Gastrocnemius medialis (tissue), 4 donors: ENCODE data around the gene SCNM1. TPM values are rescaled to one million over a fixed set of nuclear protein-coding genes. Genes with fewer than 3 reads are reported as not detected.
A peak's percentile ranks its signal among the peaks of the same experiment; 100 is the strongest.

Source experiments
- ATAC-seq, 2 donors: fragments of 150-250 bp; one replicate each; pipeline ENCODE4 v1.9.1; 2016
- DNase-seq, 2 donors: peaks; one replicate each; pipeline ENCODE4 v3.0.0-alpha.2; 2019
- H3K27ac ChIP-seq, 4 donors: fragments of 200-600 bp; sonication (generic); 1 replicate in 1 of 4; 2 replicates in 3 of 4; pipeline ENCODE4 v1.5.1; 2016 to 2018; ENCODE audit warnings: mild to moderate bottlenecking in 2 of 4, moderate library complexity in 1 of 4
- H3K27me3 ChIP-seq, 3 donors: fragments of 200-600 bp; sonication (generic) in 2 of 3; 1 replicate in 1 of 3; 2 replicates in 2 of 3; pipeline versions ENCODE4 v1.5.1 to v1.6.0; 2016 to 2019; ENCODE audit warnings: mild to moderate bottlenecking in 1 of 3, moderate library complexity in 1 of 3
- H3K36me3 ChIP-seq, 2 donors: fragments of 200-600 bp; sonication (generic) in 1 of 2; one replicate each; pipeline ENCODE4 v1.5.1; 2017 to 2018
- H3K4me1 ChIP-seq, 2 donors: fragments of 200-600 bp; sonication (generic) in 1 of 2; one replicate each; pipeline ENCODE4 v1.5.1; 2016 to 2017; ENCODE audit warnings: mild to moderate bottlenecking in 2 of 2
- H3K4me3 ChIP-seq, 4 donors: fragments of 200-600 bp; sonication (generic) in 3 of 4; 1 replicate in 1 of 4; 2 replicates in 3 of 4; pipeline ENCODE4 v1.5.1; 2016 to 2019; ENCODE audit warnings: mild to moderate bottlenecking in 2 of 4
- H3K9me3 ChIP-seq, 3 donors: fragments of 200-600 bp; sonication (generic) in 2 of 3; 1 replicate in 1 of 3; 2 replicates in 2 of 3; pipeline ENCODE4 v1.5.1; 2016 to 2019
- POLR2A ChIP-seq, 2 donors: fragments of 450-650 bp; IDR thresholded peaks; one replicate each; pipeline ENCODE4 v1.6.1; 2017; ENCODE audit warnings: antibody characterized with exemption in 2 of 2, mild to moderate bottlenecking in 2 of 2, moderate library complexity in 2 of 2
- in situ Hi-C, 4 donors: fragments of 200-750 bp; cut with MboI; loops; one replicate each; pipeline versions ENCODE4 v1.15.0 to v1.8.0; 2017; ENCODE audit warnings: low sequenced_read_pairs in 4 of 4
- intact Hi-C: fragments of 100-400 bp; cut with DNase I; formaldehyde crosslinking; loops from one replicate; pipeline ENCODE4 v1.15.1; 2023; ENCODE audit warnings: low total_unique reads
- total RNA-seq, 4 donors: library from RNA; depleted of rRNA; stranded (reverse); fragments of >200 nt; gene quantifications; one replicate each; pipeline versions ENCODE4 v1.1.0 to v1.2.3, GENCODE V29; 2016
- TF ChIP-seq, protein P1 (sequence below), 5 experiments: fragments of 450-650 bp in 3 of 5; fragments of 200-600 bp in 2 of 5; sonication (generic) in 2 of 5; IDR thresholded peaks in 4 of 5; conservative IDR thresholded peaks in 1 of 5; 1 replicate in 4 of 5; 2 replicates in 1 of 5; pipeline ENCODE4 v1.5.1; 2016 to 2019; ENCODE audit warnings: antibody characterized with exemption in 5 of 5, mild to moderate bottlenecking in 3 of 5, moderate library complexity in 3 of 5

SCNM1 gene
- total RNA-seq, 4 donors from 2014 or later = 17.7 to 56.1 (median 35.6) TPM

DNA sequence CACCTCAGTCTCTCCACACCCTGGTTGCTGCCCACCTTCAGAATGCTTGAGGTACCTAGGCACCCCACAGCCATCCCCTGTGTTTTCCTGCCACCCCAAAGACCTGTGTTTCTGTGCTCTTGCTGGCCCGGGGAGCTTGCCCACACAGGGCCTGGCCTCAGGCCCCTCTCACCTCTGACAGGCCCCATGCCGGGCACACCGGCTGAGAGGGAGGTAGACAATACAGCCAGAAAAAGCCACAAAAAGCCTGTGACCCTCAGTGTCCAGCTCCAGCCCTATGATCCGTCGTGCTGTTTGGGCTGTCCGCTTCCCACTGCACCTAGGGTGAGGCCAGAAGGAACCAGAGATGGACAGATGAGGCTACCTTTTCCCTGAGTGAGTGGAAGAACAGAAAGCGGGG is 31.0 kb upstream of the SCNM1 start:
- Histone ChIP-seq H3K27ac (peak overlapping the region; percentile 33 to 98 (median 60)), H3K4me1 (peaks cover 6 to 8% of the 10 kb centered on the region in 2 donors), H3K4me3 (no peak overlapping the region), H3K9me3 (no peaks in the 10 kb centered on the region), H3K27me3 (no peaks in the 10 kb centered on the region), H3K36me3 (peaks cover 0 to 79% of the 10 kb centered on the region in 2 donors)
- intact Hi-C loops (no loop called here), in situ Hi-C loops (no loop called here)
- TF ChIP-seq POLR2A (IDR thresholded peaks at IDR 0.05) = no peak
- TF ChIP-seq, protein P1, sequence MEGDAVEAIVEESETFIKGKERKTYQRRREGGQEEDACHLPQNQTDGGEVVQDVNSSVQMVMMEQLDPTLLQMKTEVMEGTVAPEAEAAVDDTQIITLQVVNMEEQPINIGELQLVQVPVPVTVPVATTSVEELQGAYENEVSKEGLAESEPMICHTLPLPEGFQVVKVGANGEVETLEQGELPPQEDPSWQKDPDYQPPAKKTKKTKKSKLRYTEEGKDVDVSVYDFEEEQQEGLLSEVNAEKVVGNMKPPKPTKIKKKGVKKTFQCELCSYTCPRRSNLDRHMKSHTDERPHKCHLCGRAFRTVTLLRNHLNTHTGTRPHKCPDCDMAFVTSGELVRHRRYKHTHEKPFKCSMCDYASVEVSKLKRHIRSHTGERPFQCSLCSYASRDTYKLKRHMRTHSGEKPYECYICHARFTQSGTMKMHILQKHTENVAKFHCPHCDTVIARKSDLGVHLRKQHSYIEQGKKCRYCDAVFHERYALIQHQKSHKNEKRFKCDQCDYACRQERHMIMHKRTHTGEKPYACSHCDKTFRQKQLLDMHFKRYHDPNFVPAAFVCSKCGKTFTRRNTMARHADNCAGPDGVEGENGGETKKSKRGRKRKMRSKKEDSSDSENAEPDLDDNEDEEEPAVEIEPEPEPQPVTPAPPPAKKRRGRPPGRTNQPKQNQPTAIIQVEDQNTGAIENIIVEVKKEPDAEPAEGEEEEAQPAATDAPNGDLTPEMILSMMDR (IDR thresholded peaks at IDR 0.05 in 4 of 5, conservative IDR thresholded peaks at IDR 0.05 in 1 of 5) = no peak
- no peak for DNase-seq
- ATAC-seq = no peak

DNA sequence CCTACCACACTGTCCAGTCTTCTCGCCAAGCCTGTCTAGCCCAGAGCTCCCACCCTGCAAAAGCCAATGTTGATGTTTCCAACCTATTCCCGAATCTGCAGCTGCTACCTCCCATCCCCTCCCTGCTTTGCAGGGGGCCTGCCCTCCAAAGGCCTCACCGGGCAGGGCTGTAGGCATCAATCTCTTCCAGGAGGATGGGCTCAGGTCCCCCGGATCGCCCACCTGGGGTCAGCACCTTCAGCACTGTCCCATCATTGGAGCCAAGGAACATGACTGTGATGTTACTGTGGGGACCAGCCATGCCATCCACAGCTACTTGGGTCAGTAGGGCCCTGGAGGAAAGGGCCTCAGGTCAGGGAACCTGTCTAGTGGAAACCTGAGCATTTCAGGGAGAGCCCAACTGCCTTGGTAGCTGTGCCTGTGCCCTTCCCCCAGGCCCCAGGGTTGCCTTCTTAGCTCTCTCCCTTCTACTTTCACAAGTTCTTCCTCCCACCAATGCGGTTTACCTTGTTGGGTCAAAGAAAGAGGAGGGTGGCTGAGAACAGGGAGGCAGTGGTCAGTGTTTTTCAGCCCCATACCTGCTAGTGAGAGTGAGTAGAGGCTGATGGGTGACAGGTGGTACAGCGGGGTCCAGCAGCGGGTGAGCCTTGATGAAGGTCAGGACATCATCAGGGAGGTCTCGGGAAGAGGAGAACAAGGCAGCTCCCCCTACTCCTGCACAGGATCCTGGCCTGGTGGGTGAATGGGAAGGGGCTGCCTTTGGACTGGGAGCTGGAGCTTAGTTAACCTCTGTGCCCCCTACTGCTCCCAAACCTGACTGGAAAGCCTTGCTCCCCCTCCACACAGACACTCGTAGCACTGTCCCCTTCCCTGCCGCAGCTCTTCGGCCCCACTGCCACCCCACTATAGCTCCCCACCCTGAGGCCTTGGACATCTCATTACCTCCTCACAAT is 30.2 kb upstream of the SCNM1 start:
- in situ Hi-C loops = no loop called here
- H3K4me3 ChIP-seq = no peak overlapping the region

DNA sequence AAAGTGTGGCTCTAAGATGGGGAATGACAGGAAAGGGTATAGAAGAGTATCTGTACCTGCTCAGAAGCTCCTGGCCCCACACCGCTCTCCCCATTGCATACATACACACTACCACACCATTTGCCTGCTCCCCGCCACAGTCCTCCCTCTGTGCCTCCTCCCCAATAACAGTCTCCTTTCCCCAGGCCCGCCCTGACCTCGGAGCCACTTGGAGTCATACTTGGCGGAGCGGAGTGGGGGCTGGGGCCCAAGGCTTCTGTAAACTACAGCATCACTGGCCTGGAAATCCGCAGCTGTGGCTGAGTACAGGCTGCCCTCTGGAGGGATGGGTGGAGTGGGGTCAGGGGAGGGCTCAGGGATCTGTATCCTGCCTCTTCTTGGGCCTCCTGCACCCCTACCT is 28.2 kb upstream of the SCNM1 start:
- peak overlapping the region in 3 of 4 donors; percentile 24 to 98 (median 43) for H3K27ac ChIP-seq
- peaks cover 25 to 33% of the 10 kb centered on the region in 2 donors for H3K4me1 ChIP-seq
- peaks cover 0 to 76% of the 10 kb centered on the region in 2 donors for H3K36me3 ChIP-seq
- no peaks in the 10 kb centered on the region for H3K9me3 ChIP-seq
- in situ Hi-C loops (no loop called here), intact Hi-C loops (no loop called here)
- no peak overlapping the region for H3K4me3 ChIP-seq
- DNase-seq = peak in 1 of 2 donors; percentile 31
- H3K27me3 ChIP-seq = no peaks in the 10 kb centered on the region
- TF ChIP-seq, protein P1 (IDR thresholded peaks at IDR 0.05 in 4 of 5, conservative IDR thresholded peaks at IDR 0.05 in 1 of 5) = no peak
- TF ChIP-seq POLR2A (IDR thresholded peaks at IDR 0.05) = no peak
- ATAC-seq = no peak

More for the DNA sequence above, 30.2 kb upstream of the SCNM1 start:
- no peaks in the 10 kb centered on the region for H3K9me3 ChIP-seq
- DNase-seq (peak in 1 of 2 donors; percentile 42), ATAC-seq (peak in 1 of 2 donors; percentile 18)
- TF ChIP-seq POLR2A (IDR thresholded peaks at IDR 0.05) = no peak
- TF ChIP-seq, protein P1 (IDR thresholded peaks at IDR 0.05 in 4 of 5, conservative IDR thresholded peaks at IDR 0.05 in 1 of 5) = peak in 2 of 5 experiments; percentile 18 to 24
- H3K27ac ChIP-seq = peak overlapping the region; percentile 33 to 98 (median 60)
- intact Hi-C loops = no loop called here
- H3K27me3 ChIP-seq = no peaks in the 10 kb centered on the region
- peaks cover 6 to 13% of the 10 kb centered on the region in 2 donors for H3K4me1 ChIP-seq
- H3K36me3 ChIP-seq = peaks cover 0 to 84% of the 10 kb centered on the region in 2 donors

DNA sequence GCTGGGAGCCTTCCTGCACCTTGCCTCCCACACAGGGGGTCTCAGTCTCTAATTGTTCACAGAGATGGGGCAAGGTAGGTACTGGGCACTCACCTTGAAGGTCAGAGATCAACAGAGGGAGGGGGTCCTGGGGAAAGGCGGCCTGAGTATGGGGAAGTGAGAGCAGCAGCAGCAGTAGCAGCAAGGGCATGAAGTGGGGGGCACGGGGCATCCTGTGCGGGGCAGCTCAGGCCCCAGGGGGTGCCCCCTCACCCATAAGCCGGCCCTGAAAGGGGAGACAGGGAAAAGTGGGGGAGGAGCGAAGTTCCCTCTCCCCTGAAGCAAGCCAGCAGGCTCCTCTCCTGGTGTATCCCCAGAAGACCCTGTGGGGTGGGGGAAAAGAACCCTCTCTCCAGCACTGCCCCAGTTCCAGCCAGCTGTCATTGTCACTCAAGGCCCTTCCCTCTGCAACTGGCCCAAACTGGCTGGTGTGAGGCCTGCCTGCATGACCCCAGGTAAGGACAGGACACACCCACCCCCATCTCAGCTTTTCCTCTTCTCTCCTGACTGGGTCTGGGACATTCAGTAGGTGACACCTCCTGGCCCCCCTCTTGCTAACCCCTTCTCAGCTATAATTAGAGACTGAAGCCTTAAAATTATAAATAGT is 23.4 kb upstream of the SCNM1 start:
- ATAC-seq = peak; percentile 50 to 56
- intact Hi-C loops = no loop called here
- in situ Hi-C loops = no loop called here
- no peak for TF ChIP-seq POLR2A (IDR thresholded peaks at IDR 0.05)
- TF ChIP-seq, protein P1 (IDR thresholded peaks at IDR 0.05 in 4 of 5, conservative IDR thresholded peaks at IDR 0.05 in 1 of 5) = no peak
- peaks cover 0 to 29% of the 10 kb centered on the region in 2 donors for H3K36me3 ChIP-seq
- peak; percentile 93 to 99 for DNase-seq
- peak overlapping the region in 2 of 4 donors; percentile 89 to 97 for H3K4me3 ChIP-seq
- peak overlapping the region; percentile 95 to 99 (median 98) for H3K27ac ChIP-seq
- no peaks in the 10 kb centered on the region for H3K9me3 ChIP-seq
- peaks cover 51 to 57% of the 10 kb centered on the region in 2 donors for H3K4me1 ChIP-seq
- H3K27me3 ChIP-seq = no peaks in the 10 kb centered on the region
